ENCODE results near the gene SARS1. TPM values are rescaled to one million over a fixed set of nuclear protein-coding genes. Genes with fewer than 3 reads are reported as not detected.
"Not testable (repeated sequence)": the region's sequence is repeated elsewhere in the genome, so short reads cannot be mapped to it uniquely, and the experiment has no call there.

The SARS1 gene, protein sequence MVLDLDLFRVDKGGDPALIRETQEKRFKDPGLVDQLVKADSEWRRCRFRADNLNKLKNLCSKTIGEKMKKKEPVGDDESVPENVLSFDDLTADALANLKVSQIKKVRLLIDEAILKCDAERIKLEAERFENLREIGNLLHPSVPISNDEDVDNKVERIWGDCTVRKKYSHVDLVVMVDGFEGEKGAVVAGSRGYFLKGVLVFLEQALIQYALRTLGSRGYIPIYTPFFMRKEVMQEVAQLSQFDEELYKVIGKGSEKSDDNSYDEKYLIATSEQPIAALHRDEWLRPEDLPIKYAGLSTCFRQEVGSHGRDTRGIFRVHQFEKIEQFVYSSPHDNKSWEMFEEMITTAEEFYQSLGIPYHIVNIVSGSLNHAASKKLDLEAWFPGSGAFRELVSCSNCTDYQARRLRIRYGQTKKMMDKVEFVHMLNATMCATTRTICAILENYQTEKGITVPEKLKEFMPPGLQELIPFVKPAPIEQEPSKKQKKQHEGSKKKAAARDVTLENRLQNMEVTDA
- polyA plus RNA-seq (ENCODE audit: insufficient read length in 12 of 12), result 10 to 100 TPM in 11 of 12 donors, not detected in 1; 70.1 to 99.2 (median 84.2) TPM
- long read RNA-seq, donor 1, transcript SARS-201 (11 exons, 1,852 nt), result major isoform, 34 of 54 reads
- long read RNA-seq, donor 1, transcript SARS-206 (2 exons, 804 nt), result minor isoform, 5 of 54 reads
- long read RNA-seq, donor 1, partial matches to known transcripts, result 11 of 54 reads
- long read RNA-seq, donor 1, other reads (novel, unspliced or antisense), result 0 of 54 reads
- long read RNA-seq, donor 2, transcript SARS-201 (11 exons, 1,852 nt), result major isoform, 36 of 37 reads
- long read RNA-seq, donor 2, partial matches to known transcripts, result 0 of 37 reads
- long read RNA-seq, donor 2, other reads (novel, unspliced or antisense), result 0 of 37 reads
- long read RNA-seq, donor 3, transcript SARS-201 (11 exons, 1,852 nt), result major isoform, 18 of 21 reads
- long read RNA-seq, donor 3, partial matches to known transcripts, result 0 of 21 reads
- long read RNA-seq, donor 3, other reads (novel, unspliced or antisense), result 0 of 21 reads
- long read RNA-seq, donor 4, transcript SARS-201 (11 exons, 1,852 nt), result major isoform, 15 of 17 reads
- long read RNA-seq, donor 4, partial matches to known transcripts, result 0 of 17 reads
- long read RNA-seq, donor 4, other reads (novel, unspliced or antisense), result 0 of 17 reads
- long read RNA-seq, donor 5, transcript SARS-201 (11 exons, 1,852 nt), result major isoform, 29 of 45 reads
- long read RNA-seq, donor 5, partial matches to known transcripts, result 11 of 45 reads
- long read RNA-seq, donor 5, other reads (novel, unspliced or antisense), result 0 of 45 reads
- long read RNA-seq, donor 6, transcript SARS-201 (11 exons, 1,852 nt), result major isoform, 10 of 14 reads
- long read RNA-seq, donor 6, partial matches to known transcripts, result 0 of 14 reads
- long read RNA-seq, donor 6, other reads (novel, unspliced or antisense), result 0 of 14 reads
- long read RNA-seq, donor 7, transcript SARS-201 (11 exons, 1,852 nt), result major isoform, 10 of 10 reads
- long read RNA-seq, donor 7, partial matches to known transcripts, result 0 of 10 reads
- long read RNA-seq, donor 7, other reads (novel, unspliced or antisense), result 0 of 10 reads
- long read RNA-seq, donor 8, transcript SARS-201 (11 exons, 1,852 nt), result major isoform, 23 of 25 reads
- long read RNA-seq, donor 8, partial matches to known transcripts, result 0 of 25 reads
- long read RNA-seq, donor 8, other reads (novel, unspliced or antisense), result 0 of 25 reads
- long read RNA-seq, donor 9, transcript SARS-201 (11 exons, 1,852 nt), result major isoform, 20 of 21 reads
- long read RNA-seq, donor 9, partial matches to known transcripts, result 0 of 21 reads
- long read RNA-seq, donor 9, other reads (novel, unspliced or antisense), result 0 of 21 reads
- long read RNA-seq, donor 10, transcript SARS-201 (11 exons, 1,852 nt), result major isoform, 18 of 18 reads
- long read RNA-seq, donor 10, partial matches to known transcripts, result 0 of 18 reads
- long read RNA-seq, donor 10, other reads (novel, unspliced or antisense), result 0 of 18 reads
- long read RNA-seq, donor 11, transcript SARS-201 (11 exons, 1,852 nt), result major isoform, 24 of 26 reads
- long read RNA-seq, donor 11, partial matches to known transcripts, result 0 of 26 reads
- long read RNA-seq, donor 11, other reads (novel, unspliced or antisense), result 0 of 26 reads

DNA sequence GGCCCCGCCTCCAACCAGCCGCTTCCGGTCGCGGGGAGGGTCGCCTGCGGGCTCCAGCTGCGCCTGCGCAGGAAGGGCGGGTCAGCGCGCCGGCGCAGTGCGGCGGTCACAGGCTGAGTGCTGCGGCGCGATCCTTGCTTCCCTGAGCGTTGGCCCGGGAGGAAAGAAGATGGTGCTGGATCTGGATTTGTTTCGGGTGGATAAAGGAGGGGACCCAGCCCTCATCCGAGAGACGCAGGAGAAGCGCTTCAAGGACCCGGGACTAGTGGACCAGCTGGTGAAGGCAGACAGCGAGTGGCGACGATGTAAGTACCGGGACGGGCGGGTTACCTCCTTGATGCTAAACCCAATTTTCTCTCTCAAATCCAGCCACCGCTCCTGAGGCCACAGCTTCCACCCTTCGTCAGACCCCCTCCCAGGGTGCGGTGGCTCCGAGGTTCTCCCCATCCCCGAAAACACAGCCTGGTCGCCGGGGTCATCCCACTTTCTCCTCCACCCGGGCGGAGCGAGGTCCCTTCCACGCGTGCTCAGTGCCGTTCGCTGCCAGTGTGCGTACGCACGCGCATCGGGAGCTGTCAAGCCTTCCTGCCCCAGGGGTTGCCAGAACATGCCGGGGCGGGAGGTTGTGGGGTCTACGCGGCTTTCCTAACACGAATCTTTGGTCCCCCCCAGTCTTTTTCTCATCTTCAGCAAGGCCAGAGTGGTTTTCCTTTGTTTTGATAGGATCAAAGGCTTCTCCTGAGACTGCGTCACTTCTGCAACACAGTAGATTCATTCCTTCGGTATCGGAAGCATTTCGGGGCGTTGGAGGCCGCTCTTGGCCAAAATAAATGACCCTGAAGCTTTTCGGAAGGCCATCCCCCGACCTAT is at the start of gene SARS1:
Gene SARS1, plus strand, starts transcription at position 95 of the 870 bp plus-strand sequence. Its CDS starts 75 bp downstream, at position 170.
- peak; percentile 92 for DNase-seq

- no peak for DNase-seq
Measured at GRCh38 chr1:109164538-109164937, 49.2 kb upstream of the SARS1 start.

GRCh38 chr1:109167001-109167506 is 46.7 kb upstream of the SARS1 start:
- DNase-seq, result peak; percentile 19

GRCh38 chr1:109170035-109170764 is 43.5 kb upstream of the SARS1 start:
- DNase-seq, result no peak

DNA sequence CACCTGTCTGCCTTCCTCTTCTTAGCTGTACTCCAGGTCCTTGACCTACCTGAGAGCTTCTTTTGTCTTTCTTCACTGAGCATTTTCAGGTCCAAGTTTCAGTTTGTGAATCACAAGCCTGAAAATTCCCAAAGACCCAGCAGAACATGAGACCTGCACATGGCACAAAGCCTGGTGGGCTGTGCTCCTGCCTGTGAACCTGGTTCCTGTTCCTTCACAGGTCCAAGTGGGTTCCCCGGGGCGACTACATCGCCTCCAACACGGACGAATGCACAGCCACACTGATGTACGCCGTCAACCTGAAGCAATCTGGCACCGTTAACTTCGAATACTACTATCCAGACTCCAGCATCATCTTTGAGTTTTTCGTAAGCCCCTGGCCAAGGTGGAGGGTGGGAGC is 42.1 kb upstream of the SARS1 start:
- no peak for DNase-seq

DNA sequence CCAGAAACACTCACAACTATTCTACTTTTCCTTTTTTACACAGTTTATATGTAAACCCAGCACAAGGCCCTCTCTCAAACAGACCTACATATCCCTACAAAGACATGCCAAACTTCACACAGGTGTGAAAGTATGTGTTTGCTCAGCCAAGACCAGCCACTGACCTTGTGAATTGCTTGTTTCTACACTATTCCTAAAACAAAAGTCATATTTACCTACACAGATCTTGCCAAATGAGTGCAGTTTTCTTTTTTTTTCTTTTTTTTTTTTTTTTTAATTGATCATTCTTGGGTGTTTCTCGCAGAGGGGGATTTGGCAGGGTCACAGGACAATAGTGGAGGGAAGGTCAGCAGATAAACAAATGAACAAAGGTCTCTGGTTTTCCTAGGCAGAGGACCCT is 37.4 kb upstream of the SARS1 start:
- DNase-seq, result not testable (repeated sequence)

GRCh38 chr1:109180715-109181084 is 33.0 kb upstream of the SARS1 start:
- not testable (repeated sequence) for DNase-seq

- DNase-seq, result no peak
Measured at GRCh38 chr1:109181085-109181806, 32.5 kb upstream of the SARS1 start.

GRCh38 chr1:109181807-109182163 is 31.9 kb upstream of the SARS1 start:
- no peak for DNase-seq

- DNase-seq, result no peak
Measured at GRCh38 chr1:109183058-109183738, 30.5 kb upstream of the SARS1 start.

GRCh38 chr1:109184687-109185086 is 29.0 kb upstream of the SARS1 start:
- no peak for DNase-seq

DNA sequence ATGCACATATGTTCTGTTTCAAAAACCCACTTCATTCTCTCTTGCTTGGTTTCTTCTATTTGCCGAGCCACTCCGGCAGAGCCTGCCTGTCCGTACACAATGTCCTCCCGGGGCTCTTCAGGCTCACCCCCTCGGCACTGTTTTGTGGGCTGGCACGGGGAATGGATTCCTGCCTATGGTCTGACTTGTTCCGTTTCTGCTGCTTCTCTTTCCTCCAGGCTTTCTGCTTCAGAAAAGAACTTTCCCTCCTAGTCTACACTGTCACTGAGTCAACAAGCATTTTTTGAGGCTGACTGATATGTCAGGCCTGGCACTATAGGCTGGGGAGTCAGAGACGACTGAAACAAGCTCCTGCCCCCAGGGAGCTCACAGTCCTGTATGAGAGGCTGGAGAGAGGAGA is 28.4 kb upstream of the SARS1 start:
- DNase-seq, result no peak

- DNase-seq, result no peak
Measured at GRCh38 chr1:109185990-109186732, 27.6 kb upstream of the SARS1 start.

DNA sequence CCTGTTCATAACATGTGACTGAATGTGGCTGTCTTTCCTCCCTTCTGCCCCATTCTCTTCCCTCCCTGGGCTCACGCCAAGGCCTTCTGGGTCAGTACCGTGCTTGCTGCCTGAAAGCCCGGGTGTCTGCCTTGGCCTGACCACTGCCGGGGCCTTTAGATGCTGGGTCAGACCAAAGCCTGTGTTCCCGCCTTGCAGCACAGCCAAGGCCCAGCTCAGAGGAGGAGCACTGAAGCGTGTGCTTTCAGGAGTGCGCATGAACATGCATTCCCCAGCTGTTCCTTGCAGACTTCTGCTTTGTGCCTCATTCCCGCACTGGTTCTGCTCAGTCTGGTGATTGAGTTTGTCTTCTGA is 27.0 kb upstream of the SARS1 start:
- no peak for DNase-seq

DNA sequence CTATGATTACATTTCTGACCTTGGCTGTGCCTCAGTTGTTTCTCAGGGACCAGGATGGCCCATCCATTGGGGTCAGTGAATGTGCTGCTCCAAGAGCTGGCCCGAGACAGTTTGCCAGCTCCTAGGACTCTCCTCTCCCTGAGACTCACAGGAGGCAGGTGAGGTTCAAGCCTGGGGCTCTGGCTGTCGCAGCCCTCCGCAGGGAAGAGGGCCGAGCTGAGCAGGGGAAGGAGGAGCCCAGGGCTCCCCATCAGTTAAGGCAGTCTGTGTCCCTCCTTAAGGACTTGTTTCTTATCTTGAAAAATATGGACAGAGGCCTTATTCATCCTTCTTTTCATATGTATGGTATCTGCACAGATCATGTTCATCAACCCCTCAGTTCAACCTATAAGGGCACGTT is 26.6 kb upstream of the SARS1 start:
- DNase-seq, result no peak

- no peak for DNase-seq
Measured at GRCh38 chr1:109188200-109188599, 25.5 kb upstream of the SARS1 start.
